Left cardiac atrium (tissue), 2 donors: ENCODE results near the gene RCAN2. TPM values are rescaled to one million over a fixed set of nuclear protein-coding genes. Genes with fewer than 3 reads are reported as not detected.

Experiments used
- total RNA-seq, 2 donors: library from RNA; stranded (reverse); fragmentation: NEBNext Ultra II Directional; extraction: Animal tissue kit (Norgen Biotek cat#: 25700); gene quantifications; one replicate each; pipeline ENCODE4 v1.2.1, GENCODE V29; 2021
- donor health status: DM: no; HTN: yes; CAD: no; lungs with severe emphysema.
- donor health status: DM: yes; HTN: yes; CAD: no.

The RCAN2 gene
- total RNA-seq, 2 donors from 2014 or later, result 112 to 152 TPM

Other genes starting within 250 kb of the RCAN2 start
- gene CYP39A1, start 161.4 kb upstream of the RCAN2 start, total RNA-seq, result 1 to 10 TPM; 3.7 to 5.4 TPM
- 10 to 100 TPM in 1 of 2 donors, 1 to 10 TPM in 1; 7.8 to 16.2 TPM for gene SLC25A27, start 161.5 kb upstream of the RCAN2 start, total RNA-seq
- gene TDRD6, start 196.4 kb upstream of the RCAN2 start, total RNA-seq, result under 1 TPM; 0.21 to 0.71 TPM
- under 1 TPM; 0.32 to 0.55 TPM for gene PLA2G7, start 243.9 kb upstream of the RCAN2 start, total RNA-seq